Breast epithelium (tissue), 3 donors: Measurements from ENCODE around the gene PIGK.
"Not testable (repeated sequence)": the region's sequence is repeated elsewhere in the genome, so short reads cannot be mapped to it uniquely, and the experiment has no call there.

Experiments
- POLR2A ChIP-seq: fragments of 450-650 bp; IDR thresholded peaks from one replicate; pipeline ENCODE4 v1.6.1; 2016; ENCODE audit warnings: antibody characterized with exemption, mild to moderate bottlenecking, moderate library complexity
- POLR2AphosphoS5 ChIP-seq, 3 donors: sonication (generic); formaldehyde crosslinking; IDR thresholded peaks; one replicate each; pipeline ENCODE4 v1.6.1; 2017; ENCODE audit warnings: antibody characterized with exemption in 3 of 3

GRCh38 chr1:77204043-77204442, 15.2 kb downstream of the PIGK start:
- TF ChIP-seq POLR2AphosphoS5 (IDR thresholded peaks at IDR 0.05); POLR2A: not testable (repeated sequence)
